Progenitor cell of endocrine pancreas (in vitro differentiated cells): ENCODE results near the gene MED25. TPM values are rescaled to one million over a fixed set of nuclear protein-coding genes. Genes with fewer than 3 reads are reported as not detected.
A peak's percentile ranks its signal among the peaks of the same experiment; 100 is the strongest.

Experiments
- DNase-seq: peaks from one replicate; pipeline ENCODE4 v3.0.0; 2021; ENCODE audit warnings: low spot score; ENCODE audit not compliant: unreplicated experiment
- H3K27ac Mint-ChIP-seq: 2 replicates; pipeline ENCODE4 v1.8.0; 2021; ENCODE audit warnings: mild to moderate bottlenecking, moderate library complexity, mixed read lengths
- H3K27me3 Mint-ChIP-seq: 2 replicates; pipeline ENCODE4 v1.8.0; 2021; ENCODE audit warnings: mixed read lengths
- H3K36me3 Mint-ChIP-seq: 2 replicates; pipeline ENCODE4 v1.8.0; 2022; ENCODE audit warnings: mixed read lengths; ENCODE audit not compliant: insufficient read depth
- H3K4me1 Mint-ChIP-seq: 2 replicates; pipeline ENCODE4 v1.8.0; 2021; ENCODE audit warnings: low read depth, mixed read lengths
- H3K4me3 Mint-ChIP-seq: 2 replicates; pipeline ENCODE4 v1.8.0; 2021; ENCODE audit warnings: low read depth, mild to moderate bottlenecking, moderate library complexity, mixed read lengths
- H3K9me3 Mint-ChIP-seq: 2 replicates; pipeline ENCODE4 v1.8.0; 2021; ENCODE audit warnings: low read depth, mixed read lengths
- CTCF ChIP-seq: fragments of 200-600 bp; sonication (generic); IDR thresholded peaks from one replicate; pipeline ENCODE4 v1.5.0; 2021; ENCODE audit warnings: antibody characterized with exemption, mild to moderate bottlenecking; ENCODE audit not compliant: unreplicated experiment
- microRNA-seq: library from miRNA; unstranded; fragments of <30 nt; microRNA quantifications from one replicate; pipeline ENCODE4 v1.1.0, GENCODE V29; 2020; ENCODE audit warnings: borderline number of aligned reads; ENCODE audit not compliant: unreplicated experiment
- total RNA-seq: library from RNA; stranded (reverse); gene quantifications from 2 replicates; pipeline ENCODE4 v1.2.1, GENCODE V29; 2021

Gene MED25
- total RNA-seq, 1 donor from 2014 or later: 136 TPM

GRCh38 chr19:49883094-49883493 lies 65.0 kb downstream of the MED25 start:
- Mint-ChIP-seq H3K36me3 (peaks cover 31% of the 10 kb centered on the region), H3K4me1 (peaks cover 7% of the 10 kb centered on the region), H3K27me3 (no peaks in the 10 kb centered on the region), H3K9me3 (no peaks in the 10 kb centered on the region), H3K27ac (no peak overlapping the region), H3K4me3 (no peak overlapping the region)
- DNase-seq: no peak
- TF ChIP-seq CTCF: no peak

DNA sequence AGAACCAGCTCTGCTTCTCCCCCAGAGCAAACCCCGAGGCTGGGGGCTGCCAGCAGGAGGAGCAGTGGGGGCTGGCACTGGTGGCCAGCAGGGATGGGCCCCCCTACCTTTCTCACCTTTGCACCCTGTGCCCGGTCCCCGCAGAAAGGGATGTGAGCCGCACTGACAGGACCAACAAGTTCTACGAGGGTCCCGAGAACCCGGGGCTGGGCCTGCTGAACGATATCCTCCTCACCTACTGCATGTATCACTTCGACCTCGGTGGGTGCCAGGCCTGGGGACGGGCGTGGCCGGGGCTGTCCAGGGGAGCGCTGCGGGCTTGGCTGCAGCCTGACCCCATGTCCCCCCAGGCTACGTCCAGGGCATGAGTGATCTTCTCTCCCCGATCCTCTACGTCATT lies 66.0 kb downstream of the MED25 start:
- Mint-ChIP-seq H3K27ac (no peak overlapping the region), H3K9me3 (no peaks in the 10 kb centered on the region), H3K4me3 (no peak overlapping the region), H3K36me3 (peaks cover 32% of the 10 kb centered on the region), H3K4me1 (no peaks in the 10 kb centered on the region), H3K27me3 (no peaks in the 10 kb centered on the region)
- no peak for TF ChIP-seq CTCF
- DNase-seq: no peak

GRCh38 chr19:49884760-49885159 lies 66.7 kb downstream of the MED25 start:
- Mint-ChIP-seq H3K27ac (no peak overlapping the region), H3K4me3 (no peak overlapping the region), H3K9me3 (no peaks in the 10 kb centered on the region), H3K36me3 (peaks cover 31% of the 10 kb centered on the region), H3K4me1 (no peaks in the 10 kb centered on the region), H3K27me3 (peaks cover 3% of the 10 kb centered on the region)
- no peak for DNase-seq
- no peak for TF ChIP-seq CTCF

Small RNA genes within 50 kb of the gene (microRNA-seq; reads per million reads assigned to microRNA genes)
- 15.5 reads per million, percentile 26 among the genes with 10 or more reads in this experiment for gene MIR4749
- gene MIR6799: 4.2 reads per million
- 4.8 reads per million for gene MIR6800

Other genes starting within 250 kb of the MED25 start
- gene NOSIP, start 237.7 kb upstream of the MED25 start, total RNA-seq: 75.0 and 82.1 TPM in 2 replicates
- gene PRRG2, start 237.0 kb upstream of the MED25 start, total RNA-seq: 6.8 and 8.3 TPM in 2 replicates
- gene PRR12, start 227.1 kb upstream of the MED25 start, total RNA-seq: 61.2 and 64.5 TPM in 2 replicates
- gene RRAS, start 178.1 kb upstream of the MED25 start, total RNA-seq: 2.6 and 3.9 TPM in 2 replicates
- gene SCAF1, start 176.1 kb upstream of the MED25 start, total RNA-seq: 83.2 and 90.7 TPM in 2 replicates
- gene IRF3, start 152.4 kb upstream of the MED25 start, total RNA-seq: 103 and 110 TPM in 2 replicates
- 58.5 and 59.0 TPM in 2 replicates for gene BCL2L12, start 152.4 kb upstream of the MED25 start, total RNA-seq
- 299 and 306 TPM in 2 replicates for gene PRMT1, start 141.0 kb upstream of the MED25 start, total RNA-seq
- gene ADM5, start 128.7 kb upstream of the MED25 start, total RNA-seq: 7.7 TPM in 2 replicates
- gene CPT1C, start 127.2 kb upstream of the MED25 start, total RNA-seq: 49.9 and 53.1 TPM in 2 replicates
- gene TSKS, start 55.0 kb upstream of the MED25 start, total RNA-seq: not detected in 2 replicates
- gene AP2A1, start 51.3 kb upstream of the MED25 start, total RNA-seq: 76.0 and 76.3 TPM in 2 replicates
- gene FUZ, start 5.0 kb upstream of the MED25 start, total RNA-seq: 37.8 and 40.0 TPM in 2 replicates
- 518 and 564 TPM in 2 replicates for gene PTOV1, start 32.9 kb downstream of the MED25 start, total RNA-seq
- 137 and 144 TPM in 2 replicates for gene PNKP, start 49.3 kb downstream of the MED25 start, total RNA-seq
- 41.5 and 48.8 TPM in 2 replicates for gene AKT1S1, start 59.1 kb downstream of the MED25 start, total RNA-seq
- 44.6 and 45.4 TPM in 2 replicates for gene TBC1D17, start 59.4 kb downstream of the MED25 start, total RNA-seq
- 0.24 and 0.40 TPM in 2 replicates for gene IL4I1, start 78.6 kb downstream of the MED25 start, total RNA-seq
- 14.5 and 15.9 TPM in 2 replicates for gene ATF5, start 110.9 kb downstream of the MED25 start, total RNA-seq
- 80.8 and 85.9 TPM in 2 replicates for gene NUP62, start 111.2 kb downstream of the MED25 start, total RNA-seq
- not detected in 2 replicates for gene SIGLEC11, start 142.9 kb downstream of the MED25 start, total RNA-seq
- gene VRK3, start 207.1 kb downstream of the MED25 start, total RNA-seq: 45.4 and 53.4 TPM in 2 replicates
- 15.5 TPM in 2 replicates for gene ZNF473, start 207.7 kb downstream of the MED25 start, total RNA-seq